C4-2B (cell line): Measurements from ENCODE around the gene GALNT2.

Source experiments
- ZFX ChIP-seq: fragments of 450-650 bp; IDR thresholded peaks from 2 replicates; pipeline ENCODE4 v1.6.1; 2017
- TF ChIP-seq, protein P1 (sequence below): fragments of 450-650 bp; conservative IDR thresholded peaks from 2 replicates; pipeline ENCODE4 v1.5.1; 2017; ENCODE audit warnings: mild to moderate bottlenecking

DNA sequence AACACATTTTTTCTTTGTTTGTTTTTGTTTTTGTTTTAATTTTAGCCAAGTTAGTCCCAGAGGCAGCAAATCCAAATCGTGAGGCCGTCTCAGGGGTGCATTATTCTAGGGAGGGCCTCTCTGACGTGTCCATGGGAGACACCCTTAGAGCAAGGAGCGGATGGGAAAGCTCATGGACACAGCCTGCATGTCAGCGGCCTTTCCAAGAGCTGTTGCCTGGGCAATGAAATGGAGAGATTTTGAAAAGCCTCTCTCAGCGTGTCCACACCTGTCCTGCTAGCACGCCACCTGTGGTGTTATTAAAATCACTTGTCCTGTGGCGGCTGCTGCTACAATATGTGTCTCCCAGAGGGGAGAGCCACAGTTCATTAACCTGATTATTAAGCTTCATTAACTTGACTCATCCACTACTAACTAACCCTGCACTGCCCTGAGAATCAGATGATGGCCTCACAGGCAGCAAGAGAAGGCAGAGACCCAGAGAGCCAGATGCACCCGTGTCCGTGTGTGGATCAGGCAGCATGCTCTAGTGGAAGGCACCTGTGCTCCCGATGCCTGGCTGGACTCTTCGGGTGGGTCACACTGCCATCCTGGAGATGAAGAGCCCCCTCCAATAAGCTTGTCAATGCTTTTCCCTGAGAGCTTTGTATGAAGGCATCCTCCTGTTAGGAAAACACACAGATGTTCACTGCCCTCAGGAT, 225.8 kb downstream of the GALNT2 start:
- TF ChIP-seq, protein P1, sequence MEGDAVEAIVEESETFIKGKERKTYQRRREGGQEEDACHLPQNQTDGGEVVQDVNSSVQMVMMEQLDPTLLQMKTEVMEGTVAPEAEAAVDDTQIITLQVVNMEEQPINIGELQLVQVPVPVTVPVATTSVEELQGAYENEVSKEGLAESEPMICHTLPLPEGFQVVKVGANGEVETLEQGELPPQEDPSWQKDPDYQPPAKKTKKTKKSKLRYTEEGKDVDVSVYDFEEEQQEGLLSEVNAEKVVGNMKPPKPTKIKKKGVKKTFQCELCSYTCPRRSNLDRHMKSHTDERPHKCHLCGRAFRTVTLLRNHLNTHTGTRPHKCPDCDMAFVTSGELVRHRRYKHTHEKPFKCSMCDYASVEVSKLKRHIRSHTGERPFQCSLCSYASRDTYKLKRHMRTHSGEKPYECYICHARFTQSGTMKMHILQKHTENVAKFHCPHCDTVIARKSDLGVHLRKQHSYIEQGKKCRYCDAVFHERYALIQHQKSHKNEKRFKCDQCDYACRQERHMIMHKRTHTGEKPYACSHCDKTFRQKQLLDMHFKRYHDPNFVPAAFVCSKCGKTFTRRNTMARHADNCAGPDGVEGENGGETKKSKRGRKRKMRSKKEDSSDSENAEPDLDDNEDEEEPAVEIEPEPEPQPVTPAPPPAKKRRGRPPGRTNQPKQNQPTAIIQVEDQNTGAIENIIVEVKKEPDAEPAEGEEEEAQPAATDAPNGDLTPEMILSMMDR: no peak
- TF ChIP-seq ZFX: no peak
